ENCODE results near the gene RMI1.

GRCh38 chr9:84000186-84000585, 19.6 kb downstream of the RMI1 start:
- TF ChIP-seq, protein P1, sequence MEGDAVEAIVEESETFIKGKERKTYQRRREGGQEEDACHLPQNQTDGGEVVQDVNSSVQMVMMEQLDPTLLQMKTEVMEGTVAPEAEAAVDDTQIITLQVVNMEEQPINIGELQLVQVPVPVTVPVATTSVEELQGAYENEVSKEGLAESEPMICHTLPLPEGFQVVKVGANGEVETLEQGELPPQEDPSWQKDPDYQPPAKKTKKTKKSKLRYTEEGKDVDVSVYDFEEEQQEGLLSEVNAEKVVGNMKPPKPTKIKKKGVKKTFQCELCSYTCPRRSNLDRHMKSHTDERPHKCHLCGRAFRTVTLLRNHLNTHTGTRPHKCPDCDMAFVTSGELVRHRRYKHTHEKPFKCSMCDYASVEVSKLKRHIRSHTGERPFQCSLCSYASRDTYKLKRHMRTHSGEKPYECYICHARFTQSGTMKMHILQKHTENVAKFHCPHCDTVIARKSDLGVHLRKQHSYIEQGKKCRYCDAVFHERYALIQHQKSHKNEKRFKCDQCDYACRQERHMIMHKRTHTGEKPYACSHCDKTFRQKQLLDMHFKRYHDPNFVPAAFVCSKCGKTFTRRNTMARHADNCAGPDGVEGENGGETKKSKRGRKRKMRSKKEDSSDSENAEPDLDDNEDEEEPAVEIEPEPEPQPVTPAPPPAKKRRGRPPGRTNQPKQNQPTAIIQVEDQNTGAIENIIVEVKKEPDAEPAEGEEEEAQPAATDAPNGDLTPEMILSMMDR (IDR thresholded peaks at IDR 0.05) = no peak
- no peak for TF ChIP-seq POLR2A (IDR thresholded peaks at IDR 0.05; ENCODE audit: low read depth)
- no peak for TF ChIP-seq EP300 (IDR thresholded peaks at IDR 0.05)
- TF ChIP-seq POLR2AphosphoS5 (IDR thresholded peaks at IDR 0.05) = no peak
